Neutrophil (primary cell): ENCODE results near the gene DENND11.

ENCODE experiments used
- H3K27ac ChIP-seq: fragments of 200-600 bp; sonication (generic); 2 replicates; pipeline ENCODE4 v1.5.1; 2016; ENCODE audit warnings: mild to moderate bottlenecking, moderate library complexity
- H3K27me3 ChIP-seq: fragments of 200-600 bp; sonication (generic); 2 replicates; pipeline ENCODE4 v1.6.0; 2016; ENCODE audit warnings: mild to moderate bottlenecking
- H3K36me3 ChIP-seq: fragments of 200-600 bp; sonication (generic); 2 replicates; pipeline ENCODE4 v1.5.1; 2017
- H3K4me1 ChIP-seq, 2 experiments: fragments of 200-600 bp in 1 of 2; sonication (generic) in 1 of 2; 1 replicate in 1 of 2; 2 replicates in 1 of 2; pipeline versions ENCODE4 v1.5.1 to v1.6.1; 2013 to 2016; ENCODE audit warnings: low read depth in 1 of 2, low read length in 1 of 2, mild to moderate bottlenecking in 1 of 2, moderate library complexity in 1 of 2; ENCODE audit not compliant: control insufficient read depth in 1 of 2, insufficient read depth in 1 of 2
- H3K4me3 ChIP-seq, 2 experiments: fragments of 200-600 bp in 1 of 2; sonication (generic) in 1 of 2; 1 replicate in 1 of 2; 2 replicates in 1 of 2; pipeline ENCODE4 v1.5.1; 2013 to 2016; ENCODE audit warnings: low read depth in 1 of 2, low read length in 1 of 2, mild to moderate bottlenecking in 1 of 2, moderate library complexity in 1 of 2
- H3K9me3 ChIP-seq: fragments of 200-600 bp; sonication (generic); 2 replicates; pipeline ENCODE4 v1.5.1; 2016
- CTCF ChIP-seq: fragments of 200-600 bp; sonication (generic); IDR thresholded peaks from 2 replicates; pipeline ENCODE4 v1.5.1; 2016; ENCODE audit warnings: antibody characterized with exemption

Gene DENND11

GRCh38 chr7:141701489-141702046, 398 bp downstream of the DENND11 start:
- Histone ChIP-seq H3K4me1 (peaks cover 3 to 14% of the 10 kb centered on the region in 2 experiments), H3K27me3 (peaks cover 67% of the 10 kb centered on the region), H3K9me3 (no peaks in the 10 kb centered on the region), H3K27ac (no peak overlapping the region), H3K4me3 (peak overlapping the region; percentile 36 to 56), H3K36me3 (no peaks in the 10 kb centered on the region)
- TF ChIP-seq CTCF = no peak

GRCh38 chr7:141700848-141701371, 1.1 kb downstream of the DENND11 start:
- Histone ChIP-seq H3K36me3 (no peaks in the 10 kb centered on the region), H3K9me3 (no peaks in the 10 kb centered on the region), H3K4me3 (peak overlapping the region in 1 of 2 experiments; percentile 56), H3K27ac (no peak overlapping the region), H3K27me3 (peaks cover 67% of the 10 kb centered on the region), H3K4me1 (peaks cover 3 to 14% of the 10 kb centered on the region in 2 experiments)
- no peak for TF ChIP-seq CTCF

GRCh38 chr7:141700296-141700847, 1.6 kb downstream of the DENND11 start:
- Histone ChIP-seq H3K4me1 (peaks cover 3 to 14% of the 10 kb centered on the region in 2 experiments), H3K27ac (no peak overlapping the region), H3K4me3 (no peak overlapping the region), H3K27me3 (peaks cover 66% of the 10 kb centered on the region), H3K36me3 (no peaks in the 10 kb centered on the region), H3K9me3 (no peaks in the 10 kb centered on the region)
- TF ChIP-seq CTCF = no peak

GRCh38 chr7:141699860-141700259, 2.1 kb downstream of the DENND11 start:
- H3K36me3 ChIP-seq = no peaks in the 10 kb centered on the region
- peaks cover 61% of the 10 kb centered on the region for H3K27me3 ChIP-seq
- no peak for TF ChIP-seq CTCF
- no peak overlapping the region for H3K27ac ChIP-seq
- no peaks in the 10 kb centered on the region for H3K9me3 ChIP-seq
- H3K4me1 ChIP-seq = peaks cover 3 to 14% of the 10 kb centered on the region in 2 experiments
- no peak overlapping the region for H3K4me3 ChIP-seq

GRCh38 chr7:141698247-141699015, 3.5 kb downstream of the DENND11 start:
- H3K27ac ChIP-seq = no peak overlapping the region
- H3K36me3 ChIP-seq = no peaks in the 10 kb centered on the region
- H3K9me3 ChIP-seq = no peaks in the 10 kb centered on the region
- no peak for TF ChIP-seq CTCF
- H3K27me3 ChIP-seq = peaks cover 47% of the 10 kb centered on the region
- no peak overlapping the region for H3K4me3 ChIP-seq
- peaks cover 3 to 14% of the 10 kb centered on the region in 2 experiments for H3K4me1 ChIP-seq
